ENCODE data around the gene CBX7.

The CBX7 gene

GRCh38 chr22:39148026-39148726 lies 4.3 kb downstream of the CBX7 start:
- no peak for DNase-seq (ENCODE audit: low read depth, low spot score)

GRCh38 chr22:39147335-39148025 lies 5.0 kb downstream of the CBX7 start:
- no peak for DNase-seq (ENCODE audit: low read depth, low spot score)

GRCh38 chr22:39146256-39147101 lies 6.0 kb downstream of the CBX7 start:
- no peak for DNase-seq (ENCODE audit: low read depth, low spot score)

- DNase-seq (ENCODE audit: low read depth, low spot score) = no peak
These were observed 8.2 kb downstream of the CBX7 start for GRCh38 chr22:39144101-39144767.

- DNase-seq (ENCODE audit: low read depth, low spot score) = no peak
These were observed 10.3 kb downstream of the CBX7 start for GRCh38 chr22:39142088-39142680.

- no peak for DNase-seq (ENCODE audit: low read depth, low spot score)
These were observed 12.5 kb downstream of the CBX7 start for GRCh38 chr22:39139933-39140332.

GRCh38 chr22:39138357-39138997 lies 14.0 kb downstream of the CBX7 start:
- DNase-seq (ENCODE audit: low read depth, low spot score) = no peak

GRCh38 chr22:39136317-39136716 lies 16.2 kb downstream of the CBX7 start:
- no peak for DNase-seq (ENCODE audit: low read depth, low spot score)

- no peak for DNase-seq (ENCODE audit: low read depth, low spot score)
These were observed 17.2 kb downstream of the CBX7 start for GRCh38 chr22:39135092-39135896.

- DNase-seq (ENCODE audit: low read depth, low spot score) = no peak
These were observed 18.0 kb downstream of the CBX7 start for GRCh38 chr22:39134366-39135091.

- no peak for DNase-seq (ENCODE audit: low read depth, low spot score)
These were observed 18.6 kb downstream of the CBX7 start for GRCh38 chr22:39133871-39134270.

GRCh38 chr22:39132871-39133524 lies 19.5 kb downstream of the CBX7 start:
- no peak for DNase-seq (ENCODE audit: low read depth, low spot score)

- no peak for DNase-seq (ENCODE audit: low read depth, low spot score)
These were observed 20.2 kb downstream of the CBX7 start for GRCh38 chr22:39132281-39132680.

- DNase-seq (ENCODE audit: low read depth, low spot score) = no peak
These were observed 21.3 kb downstream of the CBX7 start for GRCh38 chr22:39130892-39131855.

GRCh38 chr22:39130152-39130704 lies 22.3 kb downstream of the CBX7 start:
- DNase-seq (ENCODE audit: low read depth, low spot score) = no peak

- no peak for DNase-seq (ENCODE audit: low read depth, low spot score)
These were observed 22.7 kb downstream of the CBX7 start for GRCh38 chr22:39129746-39130145.

- DNase-seq (ENCODE audit: low read depth, low spot score) = no peak
These were observed 23.4 kb downstream of the CBX7 start for GRCh38 chr22:39129081-39129480.

All from iPS DF 19.7 (cell line).